GM23248 (cell line): ENCODE data around the gene TMPRSS3. TPM values are rescaled to one million over a fixed set of nuclear protein-coding genes. Genes with fewer than 3 reads are reported as not detected.

Experiments used
- DNase-seq: peaks from one replicate; pipeline ENCODE4 v3.0.0-alpha.2; 2015
- H2AFZ ChIP-seq: fragments of 200-600 bp; sonication (generic); 2 replicates; pipeline ENCODE4 v1.6.1; 2016; ENCODE audit warnings: antibody characterized with exemption
- H3F3A ChIP-seq: fragments of 200-600 bp; sonication (generic); 2 replicates; pipeline ENCODE4 v1.6.1; 2016; ENCODE audit warnings: mild to moderate bottlenecking, antibody characterized with exemption, mixed run types; ENCODE audit not compliant: insufficient read depth
- H3K27ac ChIP-seq: fragments of 200-600 bp; sonication (generic); 2 replicates; pipeline ENCODE4 v1.5.1; 2016; ENCODE audit warnings: mild to moderate bottlenecking
- H3K27me3 ChIP-seq: fragments of 200-600 bp; sonication (generic); replicated peaks from 2 replicates; pipeline ENCODE4 v1.6.1; 2016; ENCODE audit warnings: mild to moderate bottlenecking; ENCODE audit not compliant: insufficient read depth
- H3K36me3 ChIP-seq: fragments of 200-600 bp; sonication (generic); 2 replicates; pipeline ENCODE4 v1.6.1; 2016; ENCODE audit warnings: low read depth, mild to moderate bottlenecking
- H3K4me1 ChIP-seq: fragments of 200-600 bp; sonication (generic); 2 replicates; pipeline ENCODE4 v1.6.1; 2016; ENCODE audit warnings: mild to moderate bottlenecking; ENCODE audit not compliant: insufficient read depth
- H3K4me2 ChIP-seq: fragments of 200-600 bp; sonication (generic); one replicate; pipeline ENCODE4 v1.6.1; 2016; ENCODE audit warnings: mild to moderate bottlenecking; ENCODE audit not compliant: unreplicated experiment
- H3K4me3 ChIP-seq: fragments of 200-600 bp; sonication (generic); 2 replicates; pipeline ENCODE4 v1.5.1; 2016; ENCODE audit warnings: mild to moderate bottlenecking
- H3K79me2 ChIP-seq: fragments of 200-600 bp; sonication (generic); 2 replicates; pipeline ENCODE4 v1.6.1; 2016; ENCODE audit warnings: mild to moderate bottlenecking; ENCODE audit not compliant: insufficient read depth
- H3K9ac ChIP-seq: fragments of 200-600 bp; sonication (generic); 2 replicates; pipeline ENCODE4 v1.6.1; 2016; ENCODE audit warnings: mild to moderate bottlenecking
- H3K9me2 ChIP-seq: fragments of 200-600 bp; sonication (generic); 2 replicates; pipeline ENCODE4 v1.6.1; 2016; ENCODE audit warnings: mixed run types, mild to moderate bottlenecking, moderate library complexity; ENCODE audit not compliant: insufficient read depth
- H3K9me3 ChIP-seq: fragments of 200-600 bp; sonication (generic); one replicate; pipeline ENCODE4 v1.6.1; 2017; ENCODE audit warnings: low read depth
- H4K20me1 ChIP-seq: fragments of 200-600 bp; sonication (generic); 2 replicates; pipeline ENCODE4 v1.6.0; 2016; ENCODE audit not compliant: insufficient read depth
- EZH2 ChIP-seq: fragments of 200-600 bp; sonication (generic); IDR thresholded peaks from 2 replicates; pipeline ENCODE4 v1.6.1; 2018; ENCODE audit warnings: antibody characterized with exemption, mild to moderate bottlenecking; ENCODE audit not compliant: insufficient read depth, poor library complexity, severe bottlenecking
- EZH2phosphoT487 ChIP-seq: fragments of 200-600 bp; sonication (generic); IDR thresholded peaks from 2 replicates; pipeline ENCODE4 v1.6.1; 2018; ENCODE audit warnings: antibody characterized with exemption, moderate library complexity, mild to moderate bottlenecking, low read depth; ENCODE audit not compliant: insufficient read depth
- WGBS, 2 experiments: methylation state at CpG; one replicate each; pipeline ENCODE4 v1.1.6; 2015 to 2017; ENCODE audit warnings: low lambda C conversion rate in 2 of 2, low coverage in 1 of 2; ENCODE audit errors: missing lambda C conversion rate in 2 of 2; 5-methylcytosine and 5-hydroxymethylcytosine counted together
- in situ Hi-C: fragments of 300-500 bp; cut with MboI; formaldehyde crosslinking; loops from 2 replicates; pipeline ENCODE4 v1.15.0; 2020
- polyA plus RNA-seq: library from polyadenylated mRNA; unstranded; fragments of >200 nt; fragmentation: Nextera tagmentation; extraction: Ambion mirVana; gene quantifications from 2 replicates; pipeline ENCODE4 v1.2.1, GENCODE V29; 2016
- total RNA-seq: library from RNA; depleted of rRNA; stranded (reverse); fragments of >200 nt; shearing (Covaris generic); gene quantifications from 2 replicates; pipeline ENCODE4 v1.2.3, GENCODE V29; 2014

Gene TMPRSS3
- total and polyA plus RNA-seq, 2 experiments from 2014 or later: not detected

GRCh38 chr21:42353623-42354022, 42.2 kb downstream of the TMPRSS3 start:
- in situ Hi-C loops: no loop called here
- WGBS, 2 experiments: 39 to 46% methylated on average over 5 of the region's 5 CpGs

GRCh38 chr21:42352441-42353095, 43.3 kb downstream of the TMPRSS3 start:
- TF ChIP-seq EZH2 (no peak), EZH2phosphoT487 (no peak)
- DNase-seq: no peak
- no peaks in the 10 kb centered on the region for H3F3A ChIP-seq
- H3K9me3 ChIP-seq: no peaks in the 10 kb centered on the region
- no peak overlapping the region for H3K4me3 ChIP-seq
- no peaks in the 10 kb centered on the region for H3K27me3 ChIP-seq
- H3K36me3 ChIP-seq: no peaks in the 10 kb centered on the region
- no peaks in the 10 kb centered on the region for H3K4me1 ChIP-seq
- H3K9ac ChIP-seq: no peak overlapping the region
- H3K79me2 ChIP-seq: no peaks in the 10 kb centered on the region
- no peaks in the 10 kb centered on the region for H3K9me2 ChIP-seq
- H2AFZ ChIP-seq: no peak overlapping the region
- H3K27ac ChIP-seq: no peak overlapping the region
- H4K20me1 ChIP-seq: no peaks in the 10 kb centered on the region
- in situ Hi-C loops: no loop called here
- 59 to 60% methylated on average over 14 of the region's 14 CpGs for WGBS, 2 experiments
- no peak overlapping the region for H3K4me2 ChIP-seq

More at GRCh38 chr21:42353623-42354022, 42.2 kb downstream of the TMPRSS3 start:
- H3K4me1 ChIP-seq: no peaks in the 10 kb centered on the region
- H3K4me2 ChIP-seq: no peak overlapping the region
- TF ChIP-seq EZH2phosphoT487: no peak
- TF ChIP-seq EZH2: no peak
- no peaks in the 10 kb centered on the region for H4K20me1 ChIP-seq
- H3K9me2 ChIP-seq: no peaks in the 10 kb centered on the region
- no peak overlapping the region for H3K9ac ChIP-seq
- H3K27ac ChIP-seq: no peak overlapping the region
- no peaks in the 10 kb centered on the region for H3K79me2 ChIP-seq
- no peaks in the 10 kb centered on the region for H3K36me3 ChIP-seq
- no peak overlapping the region for H3K4me3 ChIP-seq
- no peaks in the 10 kb centered on the region for H3F3A ChIP-seq
- no peak for DNase-seq
- no peaks in the 10 kb centered on the region for H3K27me3 ChIP-seq
- H3K9me3 ChIP-seq: no peaks in the 10 kb centered on the region
- H2AFZ ChIP-seq: no peak overlapping the region

- no peaks in the 10 kb centered on the region for H3K9me3 ChIP-seq
- in situ Hi-C loops: no loop called here
- no peaks in the 10 kb centered on the region for H3K79me2 ChIP-seq
- no peak overlapping the region for H3K4me3 ChIP-seq
- DNase-seq: no peak
- no peaks in the 10 kb centered on the region for H3K9me2 ChIP-seq
- TF ChIP-seq EZH2phosphoT487 (no peak), EZH2 (no peak)
- H3K4me2 ChIP-seq: no peak overlapping the region
- no peaks in the 10 kb centered on the region for H3K4me1 ChIP-seq
- H2AFZ ChIP-seq: no peak overlapping the region
- H3K9ac ChIP-seq: no peak overlapping the region
- no peaks in the 10 kb centered on the region for H4K20me1 ChIP-seq
- H3K27me3 ChIP-seq: no peaks in the 10 kb centered on the region
- H3K36me3 ChIP-seq: no peaks in the 10 kb centered on the region
- WGBS, 2 experiments: 26 to 38% methylated on average over 8 to 11 of the region's 11 CpGs
- H3K27ac ChIP-seq: no peak overlapping the region
- H3F3A ChIP-seq: no peaks in the 10 kb centered on the region
These were observed 44.0 kb downstream of the TMPRSS3 start for GRCh38 chr21:42351626-42352440.

GRCh38 chr21:42350927-42351426, 44.9 kb downstream of the TMPRSS3 start, which contains the start of gene TFF2:
TFF2 (minus strand) TSS chr21:42350994; CDS start chr21:42350957, 37 bp downstream.
- Histone ChIP-seq H2AFZ (no peak within 1 kb of the TSS), H3K9me2 (no peaks in the 10 kb centered on the region)

More at GRCh38 chr21:42350927-42351426, 44.9 kb downstream of the TMPRSS3 start, which contains the start of gene TFF2:
- no peak within 1 kb of the TSS for H3K27ac ChIP-seq
- H4K20me1 ChIP-seq: no peaks in the 10 kb centered on the region
- WGBS, 2 experiments: 45 to 55% methylated on average over 13 of the region's 13 CpGs
- no peak within 1 kb of the TSS for H3K4me2 ChIP-seq
- in situ Hi-C loops: no loop called here
- H3K36me3 ChIP-seq: no peaks in the 10 kb centered on the region
- no peak within 1 kb of the TSS for H3K9ac ChIP-seq
- no peaks in the 10 kb centered on the region for H3K4me1 ChIP-seq
- TF ChIP-seq EZH2 (no peak), EZH2phosphoT487 (no peak)
- H3K27me3 ChIP-seq: no peaks in the 10 kb centered on the region
- H3F3A ChIP-seq: no peaks in the 10 kb centered on the region
- no peaks in the 10 kb centered on the region for H3K9me3 ChIP-seq
- H3K79me2 ChIP-seq: no peaks in the 10 kb centered on the region
- H3K4me3 ChIP-seq: no peak within 1 kb of the TSS
- no peak for DNase-seq
